CMK (cell line): ENCODE measurements around the gene NLN.
"Not testable (repeated sequence)": the region's sequence is repeated elsewhere in the genome, so short reads cannot be mapped to it uniquely, and the experiment has no call there.

Experiments
- DNase-seq: peaks from one replicate; pipeline ENCODE4 v3.0.0-alpha.2; 2010; ENCODE audit warnings: low read depth

NLN gene

DNA sequence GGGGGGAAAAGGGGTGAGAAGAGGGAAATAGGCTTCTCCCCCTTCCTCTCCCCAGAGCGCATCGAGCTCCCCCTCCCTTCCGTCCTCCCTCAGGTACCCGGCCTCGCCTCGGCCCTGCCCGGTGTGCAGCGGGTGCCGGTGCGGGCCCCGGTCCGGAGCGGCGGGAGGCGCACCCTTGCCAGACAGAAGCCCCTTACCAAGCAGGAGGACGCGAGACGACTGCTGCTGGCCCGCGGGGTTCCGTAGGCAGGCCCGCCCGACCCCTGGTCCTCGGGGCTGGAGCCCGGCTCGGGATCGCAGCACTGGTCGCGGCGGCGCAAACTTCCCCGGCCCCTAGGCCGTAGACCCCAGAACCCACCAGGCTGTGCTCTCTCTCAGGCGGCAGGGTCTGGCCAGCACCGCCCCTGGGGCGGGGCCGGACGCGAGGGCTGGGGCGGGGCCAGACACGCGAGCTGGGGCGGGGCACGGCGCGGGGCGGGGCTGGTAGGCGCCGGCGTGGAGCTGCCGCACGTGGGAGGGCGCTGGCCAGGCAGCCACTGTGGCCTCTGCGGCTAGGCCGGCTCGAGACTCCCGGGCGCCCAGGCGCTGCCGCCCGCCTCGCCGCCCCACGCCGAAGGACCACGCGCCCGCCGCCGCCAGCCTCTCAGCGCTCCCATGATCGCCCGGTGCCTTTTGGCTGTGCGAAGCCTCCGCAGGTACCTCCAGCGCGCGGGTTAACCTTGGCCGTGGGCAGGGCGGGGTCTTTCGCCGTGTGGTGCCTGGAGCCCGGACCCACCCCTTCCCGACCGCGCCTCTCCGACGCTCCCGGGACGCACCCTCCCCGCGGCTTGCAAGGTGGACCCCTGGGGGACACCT lies at the start of gene NLN, which contains the start of gene SGTB:
TSS of gene NLN (plus strand) at position 486 of the 855 bp plus-strand sequence. CDS start at position 655, 169 bp downstream.
TSS of gene SGTB (minus strand) at position 390 of the 855 bp plus-strand sequence. CDS start 1,302 bp downstream, outside the sequence.
- peak; percentile 49 for DNase-seq

DNA sequence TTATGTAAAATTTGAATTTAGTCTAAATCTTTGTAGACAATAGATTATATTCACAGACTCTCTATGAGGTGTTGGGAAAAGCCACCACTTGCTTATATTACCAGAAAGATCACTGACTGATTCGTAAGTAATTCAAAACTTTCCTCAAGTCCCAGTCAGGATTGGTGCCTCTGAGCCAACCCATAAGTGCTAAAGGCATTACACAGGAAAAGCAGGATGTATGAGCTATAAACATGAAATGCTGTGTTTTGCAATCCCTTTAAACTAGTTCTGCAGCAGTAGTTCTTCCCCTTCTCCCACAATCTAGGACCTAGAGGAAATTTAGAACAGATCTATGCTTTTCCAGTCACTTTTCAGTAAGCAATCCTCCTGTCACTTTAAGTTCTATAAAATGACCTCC lies 49.2 kb upstream of the NLN start:
- no peak for DNase-seq

DNA sequence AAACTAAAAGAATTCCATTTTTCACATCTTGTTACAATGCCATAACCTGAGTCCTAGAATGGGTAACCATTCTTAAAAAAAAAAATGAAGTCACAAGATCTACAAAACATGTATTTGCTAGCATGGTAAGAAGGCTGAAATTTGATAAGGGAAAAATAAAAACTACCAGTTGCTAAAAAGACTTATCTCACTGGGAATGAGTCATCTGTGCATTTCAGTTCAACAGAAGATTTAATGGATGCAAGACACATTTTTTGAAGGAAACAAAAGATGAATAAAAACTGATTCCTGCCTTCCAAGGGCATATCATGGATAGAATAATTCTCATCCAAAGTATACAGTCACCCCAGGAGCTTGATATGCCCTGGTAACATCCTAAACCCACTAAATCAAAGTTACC lies 47.3 kb upstream of the NLN start:
- no peak for DNase-seq

- DNase-seq, result not testable (repeated sequence)
These were observed 45.9 kb upstream of the NLN start for GRCh38 chr5:65676056-65676455.

DNA sequence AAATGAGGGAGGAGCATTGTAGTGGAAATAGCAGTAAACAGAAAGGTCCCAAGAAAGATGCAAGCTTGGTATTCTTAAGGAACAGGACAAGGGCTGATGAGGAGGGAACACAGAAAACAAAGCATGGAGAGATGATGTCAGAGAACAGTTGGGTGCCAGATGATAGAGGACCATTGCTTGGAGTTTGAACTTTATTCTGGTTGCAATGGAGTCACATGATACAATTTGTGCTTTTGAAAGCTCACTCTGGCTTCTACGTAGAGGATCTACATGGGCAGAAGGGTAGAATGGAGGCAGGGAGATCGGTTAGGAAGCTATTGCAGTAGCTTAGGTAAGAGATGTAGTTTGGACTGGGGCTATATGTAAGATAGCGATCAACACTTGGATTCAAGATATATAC lies 39.9 kb upstream of the NLN start:
- DNase-seq, result no peak

DNA sequence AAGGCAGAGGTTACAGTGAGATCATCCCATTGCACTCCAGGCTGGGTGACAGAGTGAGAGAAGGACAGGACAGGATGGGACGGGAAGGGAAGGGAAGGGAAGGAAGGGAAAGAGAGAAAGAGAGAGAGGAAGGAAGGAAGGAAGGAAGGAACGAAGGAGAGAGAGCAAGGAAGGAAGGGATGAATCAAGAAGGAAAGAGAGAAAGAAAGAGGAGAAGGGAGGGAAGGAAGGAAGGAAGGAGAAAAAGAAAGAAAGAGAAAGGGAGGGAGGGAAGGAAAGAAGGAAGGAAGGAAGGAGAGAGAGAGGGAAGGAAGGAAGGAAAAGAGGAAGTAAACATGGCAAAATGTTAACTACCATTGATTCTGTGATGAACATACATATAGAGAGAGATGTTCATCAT lies 28.9 kb upstream of the NLN start:
- no peak for DNase-seq

DNA sequence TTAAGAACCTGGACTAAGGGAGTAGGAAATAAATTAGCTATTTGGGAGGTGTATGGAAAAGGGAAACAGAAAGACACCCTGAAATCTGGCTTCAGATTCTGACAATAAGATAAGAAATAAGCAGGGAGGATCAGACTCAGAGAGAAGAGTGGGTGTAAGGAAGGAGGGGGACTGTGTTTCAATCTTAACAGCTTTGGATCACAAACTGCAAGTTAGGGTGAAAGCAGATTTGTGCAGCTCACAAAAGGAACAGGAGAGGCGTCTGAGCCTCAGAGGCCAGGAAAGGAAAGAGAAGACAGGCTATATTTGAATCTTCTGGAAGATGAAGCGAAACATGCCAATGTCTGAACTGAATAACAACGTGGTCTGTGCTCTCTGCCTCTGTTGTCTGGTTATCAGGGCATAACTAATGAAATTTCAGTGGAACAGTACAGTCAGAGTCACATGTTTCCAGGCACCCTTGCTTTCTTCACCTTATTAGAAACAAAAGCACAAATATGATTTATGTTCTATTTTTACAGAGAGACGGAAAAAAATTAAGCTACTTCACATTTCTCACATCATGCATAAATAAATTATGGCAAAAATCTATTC lies 26.7 kb upstream of the NLN start:
- DNase-seq, result no peak

- no peak for DNase-seq
These were observed 26.1 kb upstream of the NLN start for GRCh38 chr5:65695896-65696295.

DNA sequence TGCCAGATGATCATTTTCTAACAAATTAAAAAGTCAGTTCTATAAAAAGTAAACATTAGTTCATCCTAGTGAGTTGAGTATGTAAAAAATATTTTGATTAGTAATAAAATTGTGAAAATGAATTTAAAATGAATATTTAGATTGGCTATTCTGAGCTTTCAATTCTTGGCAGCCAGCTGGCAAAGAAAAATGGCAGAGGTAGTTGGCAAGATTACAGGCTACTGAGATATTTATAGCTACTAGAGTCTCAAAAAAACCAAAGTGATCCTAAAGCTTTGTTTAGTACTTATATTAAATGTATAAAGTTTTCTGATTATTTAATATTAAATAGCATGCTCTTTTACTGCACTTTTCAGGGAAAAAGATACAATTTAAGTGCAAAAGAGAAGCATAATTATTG lies 25.1 kb upstream of the NLN start:
- no peak for DNase-seq

GRCh38 chr5:65699338-65699737 lies 22.7 kb upstream of the NLN start:
- no peak for DNase-seq

- DNase-seq, result no peak
These were observed 20.0 kb upstream of the NLN start for GRCh38 chr5:65702036-65702435.

DNA sequence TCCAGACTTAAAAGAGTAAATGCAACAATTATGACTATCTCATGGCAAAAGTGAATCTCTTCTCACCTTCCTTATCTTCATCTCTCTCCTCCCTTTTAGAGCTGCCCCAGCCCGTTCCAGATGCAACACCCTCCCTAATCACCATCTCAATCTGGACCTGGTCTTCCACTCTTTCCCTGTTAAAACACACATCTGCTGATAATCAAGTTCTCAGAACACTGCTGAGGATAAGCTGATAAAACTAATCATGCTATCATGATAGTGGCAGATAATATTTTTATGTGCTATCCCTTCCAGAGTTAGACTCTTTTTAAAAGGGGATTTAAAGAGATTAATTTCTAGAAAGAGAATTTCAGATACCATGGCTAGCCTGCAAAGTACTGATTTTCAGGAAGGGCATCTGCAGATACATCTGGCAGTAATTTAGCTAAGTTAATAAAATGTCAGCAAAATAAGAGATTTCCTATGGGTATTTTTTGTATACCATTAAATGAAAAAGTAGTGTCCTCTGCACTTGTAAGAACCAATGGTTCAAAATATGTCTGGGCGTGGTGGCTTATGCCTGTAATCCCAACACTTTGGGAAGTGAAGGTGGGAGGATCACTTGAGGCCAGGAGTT lies 17.3 kb upstream of the NLN start:
- DNase-seq, result no peak

- DNase-seq, result no peak
These were observed 14.3 kb upstream of the NLN start for GRCh38 chr5:65707663-65708062.

DNA sequence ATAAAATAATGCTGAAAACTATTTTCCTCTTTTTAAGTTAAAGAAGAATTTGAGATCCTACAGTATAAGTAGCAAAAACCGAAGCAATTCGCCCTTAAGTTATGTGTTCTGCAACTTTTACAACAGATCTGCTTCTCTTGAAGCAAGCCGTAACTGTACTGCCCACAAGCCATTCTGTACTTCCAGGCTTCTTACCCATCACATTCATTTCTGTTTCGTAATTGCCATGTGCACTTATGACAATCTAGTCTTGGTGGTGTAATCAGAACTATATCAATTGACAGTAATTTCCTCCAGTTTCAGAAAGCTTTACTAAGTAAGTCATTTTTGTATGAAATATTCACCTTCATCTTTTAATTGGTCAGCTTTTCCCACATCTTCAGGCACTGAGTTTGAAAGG lies 13.9 kb upstream of the NLN start:
- no peak for DNase-seq

- no peak for DNase-seq
These were observed 3.3 kb upstream of the NLN start for GRCh38 chr5:65718576-65719310.

DNA sequence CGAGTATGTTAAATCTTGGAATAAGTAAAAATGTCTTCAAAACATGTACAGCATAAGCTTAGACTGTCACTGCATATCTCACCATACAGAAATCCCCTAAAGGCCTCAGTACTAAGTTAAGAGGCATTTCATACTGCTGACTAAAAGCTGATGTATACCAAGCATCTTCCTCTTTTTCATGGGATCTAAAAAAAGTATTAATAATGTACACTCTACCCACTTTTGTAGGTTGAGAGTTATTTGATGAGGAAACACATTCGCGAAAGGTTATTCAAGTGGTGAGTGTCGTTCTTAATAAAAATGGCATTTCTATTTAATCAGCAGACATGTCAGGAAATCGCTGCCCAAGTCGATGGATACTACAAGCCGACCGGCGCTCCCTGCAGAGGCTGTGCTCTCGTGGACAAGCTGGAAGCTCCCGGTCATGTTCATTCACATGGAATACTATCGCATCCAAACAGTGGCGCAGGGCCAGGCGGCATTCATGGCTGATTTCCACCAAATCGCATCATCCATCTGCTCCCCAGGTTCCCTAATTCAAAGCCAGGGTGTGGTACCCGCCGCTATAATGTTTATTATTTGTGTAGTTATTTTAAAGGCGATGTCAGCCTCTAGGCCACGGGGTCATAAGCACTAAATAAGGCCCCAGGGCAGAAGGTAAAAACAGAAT lies 820 bp upstream of the NLN start:
- no peak for DNase-seq

DNA sequence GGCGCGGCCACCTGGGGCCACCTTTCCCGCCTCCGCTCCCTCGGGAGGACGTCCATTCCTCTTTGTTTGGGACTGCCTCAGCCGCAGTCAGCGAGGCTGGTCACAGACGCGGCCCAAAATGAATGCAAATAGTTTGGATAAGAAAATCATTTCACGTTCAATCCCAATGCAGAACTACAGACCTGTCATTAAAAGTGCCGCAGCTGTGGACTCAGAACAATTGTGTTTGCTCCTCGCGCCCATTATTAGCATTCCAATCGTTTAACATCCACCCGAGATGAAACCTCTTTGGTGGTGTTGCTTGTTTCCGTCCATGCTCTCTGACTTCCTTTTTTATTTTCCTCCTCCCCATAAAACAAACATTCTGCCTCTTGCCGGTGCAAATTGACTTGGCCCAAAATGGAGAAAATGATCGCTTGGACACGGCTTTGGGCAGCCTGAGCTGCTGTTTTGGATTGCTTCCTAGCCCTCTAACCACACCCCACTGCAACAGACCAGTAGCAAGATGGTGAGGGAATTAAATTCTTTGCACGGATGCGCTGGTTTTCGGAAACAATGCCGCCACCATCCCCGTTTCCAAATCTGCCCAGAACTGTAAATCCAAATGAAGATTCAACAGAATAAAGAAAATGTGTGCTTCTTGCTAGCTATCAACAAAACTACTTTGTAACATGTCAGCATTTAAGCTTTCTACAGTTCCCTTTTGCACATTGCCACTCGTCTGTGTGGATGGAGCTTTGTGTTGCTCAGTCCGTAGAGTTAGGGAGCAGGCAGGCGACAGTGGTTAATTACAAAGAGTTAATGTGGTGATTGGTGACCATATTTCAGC lies 784 bp downstream of the NLN start:
- no peak for DNase-seq

DNA sequence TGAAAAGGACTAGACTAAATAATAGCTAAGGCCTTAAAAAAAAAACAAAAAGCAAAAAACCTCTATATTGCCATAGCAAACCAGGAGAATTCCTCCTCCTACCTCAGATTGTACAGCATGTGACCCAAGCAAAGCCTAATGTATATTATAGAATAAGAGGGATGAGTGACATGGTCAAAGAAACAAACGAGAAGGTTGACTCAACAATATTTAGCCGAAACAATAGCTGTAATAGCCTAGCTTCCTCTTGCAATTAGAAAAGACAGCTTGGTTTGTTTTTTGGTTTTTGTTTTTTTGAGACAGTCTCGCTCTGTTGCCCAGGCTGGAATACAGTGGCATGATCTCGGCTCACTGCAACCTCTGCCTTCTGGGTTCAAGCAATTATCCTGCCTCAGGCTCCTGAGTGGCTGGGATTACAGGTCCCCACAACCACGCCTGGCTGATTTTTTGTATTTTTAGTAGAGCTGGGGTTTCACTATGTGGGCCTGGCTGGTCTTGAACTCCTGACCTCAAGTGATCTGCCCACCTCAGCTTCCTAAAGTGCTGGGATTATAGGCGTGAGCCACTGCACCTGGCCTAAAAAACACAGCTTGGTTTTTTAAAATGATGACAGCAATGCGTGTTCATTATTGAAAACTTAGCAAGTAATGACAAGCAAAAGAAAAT lies 5.6 kb downstream of the NLN start:
- DNase-seq, result no peak

- no peak for DNase-seq
These were observed 6.2 kb downstream of the NLN start for GRCh38 chr5:65728218-65728617.

DNA sequence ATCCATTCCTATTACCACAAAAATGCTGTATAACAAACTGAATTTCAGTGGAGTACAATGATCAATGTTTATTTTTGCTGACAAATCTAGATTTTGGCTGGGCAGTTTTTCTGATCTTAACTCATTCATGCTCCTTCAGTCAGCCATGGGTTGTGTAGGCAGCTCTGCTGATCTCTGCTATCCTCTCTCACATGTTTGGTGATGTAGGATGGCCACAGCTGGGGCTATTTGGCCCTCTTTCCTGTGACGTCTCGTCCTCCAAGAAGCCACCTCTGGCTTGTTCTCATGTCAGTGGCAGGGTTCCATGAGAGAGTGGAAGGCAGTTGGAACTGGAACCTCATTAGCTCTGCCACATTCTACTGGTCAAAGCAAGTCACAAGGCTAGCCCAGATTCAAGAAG lies 8.9 kb downstream of the NLN start:
- DNase-seq, result no peak
